ENCODE results near the gene BCL7B. TPM values are rescaled to one million over a fixed set of nuclear protein-coding genes. Genes with fewer than 3 reads are reported as not detected.
"Not testable (repeated sequence)": the region's sequence is repeated elsewhere in the genome, so short reads cannot be mapped to it uniquely, and the experiment has no call there.

The BCL7B gene
- 56.7 and 66.7 TPM in 2 replicates for total RNA-seq (2014; rRNA removed; shearing (Covaris generic))

- DNase-seq (ENCODE audit: low read depth), result peak; percentile 90
Measured at GRCh38 chr7:73557397-73558257, at the start of gene BCL7B. Gene BCL7B (minus strand): TSS chr7:73557690. CDS start chr7:73557578, 112 bp downstream.

GRCh38 chr7:73605601-73606220 is 48.2 kb upstream of the BCL7B start:
- DNase-seq (ENCODE audit: low read depth), result no peak

- no peak for DNase-seq (ENCODE audit: low read depth)
Measured at GRCh38 chr7:73602721-73603651, 45.5 kb upstream of the BCL7B start.

DNA sequence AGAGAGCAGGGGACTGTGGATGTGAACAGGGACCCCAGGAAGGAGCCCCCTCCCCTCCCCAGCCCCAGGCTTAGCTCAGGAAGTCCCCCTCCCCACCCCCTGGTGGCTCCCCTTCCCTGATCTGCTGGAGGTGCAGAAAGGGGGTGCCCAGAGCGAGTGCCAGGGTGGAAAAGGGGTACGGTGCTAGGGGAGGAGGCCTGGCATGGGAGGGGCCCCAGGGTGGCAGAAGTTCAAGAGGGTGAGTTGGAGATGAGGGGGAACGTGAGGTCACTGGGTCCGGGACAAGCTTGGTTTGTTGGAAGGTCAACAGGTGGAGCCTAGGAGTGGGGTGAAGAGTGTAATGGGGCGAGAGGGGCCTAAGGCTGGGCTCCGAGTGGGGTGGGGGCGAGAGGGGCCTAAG is 42.4 kb upstream of the BCL7B start:
- DNase-seq (ENCODE audit: low read depth), result no peak

- DNase-seq (ENCODE audit: low read depth), result no peak
Measured at GRCh38 chr7:73599151-73599882, 41.8 kb upstream of the BCL7B start.

- no peak for DNase-seq (ENCODE audit: low read depth)
Measured at GRCh38 chr7:73597978-73598782, 40.7 kb upstream of the BCL7B start.

DNA sequence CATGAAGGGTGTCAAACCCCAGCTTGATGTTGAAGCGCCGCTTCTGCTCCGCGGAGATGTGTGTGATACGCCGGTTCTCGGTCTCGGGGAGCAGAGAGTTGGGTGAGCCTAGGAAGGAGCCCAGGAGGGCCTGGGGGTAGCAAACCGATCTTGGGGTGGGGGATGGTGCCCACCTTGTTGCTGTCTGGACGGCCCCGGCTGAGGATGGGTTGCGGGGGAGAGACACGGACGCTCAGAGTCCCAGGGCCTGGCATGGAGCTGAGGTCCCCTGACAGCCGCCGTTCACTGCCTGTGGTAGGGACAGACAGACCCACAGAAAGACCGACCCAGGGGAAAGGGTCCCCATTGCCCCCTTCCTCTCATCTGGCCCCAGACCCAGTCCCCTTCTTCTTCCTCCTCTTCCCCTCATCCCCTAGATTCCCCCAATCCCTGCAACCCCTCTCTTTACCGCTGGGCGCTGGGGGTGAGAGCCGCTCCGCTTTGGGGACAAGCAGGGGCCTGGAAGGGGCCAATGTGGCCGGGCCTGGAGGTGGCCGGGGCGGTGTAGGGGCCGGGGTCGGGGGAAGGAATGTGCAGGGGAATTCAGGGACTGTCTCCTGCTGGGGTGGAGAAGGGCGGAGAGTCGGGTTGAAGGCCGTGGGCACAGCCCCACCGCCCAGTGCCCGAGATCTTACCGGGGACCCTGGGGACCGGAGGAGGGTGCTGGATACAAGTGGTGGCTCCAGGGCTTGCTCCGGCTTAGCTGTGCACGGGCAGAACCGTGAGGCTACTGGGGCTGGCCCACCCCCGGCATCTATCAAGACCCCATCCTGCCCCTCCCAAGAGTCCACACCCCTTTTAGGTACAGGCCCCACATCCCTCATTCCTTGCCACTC is 38.9 kb upstream of the BCL7B start:
- no peak for DNase-seq (ENCODE audit: low read depth)

GRCh38 chr7:73595358-73595757 is 37.9 kb upstream of the BCL7B start:
- no peak for DNase-seq (ENCODE audit: low read depth)

GRCh38 chr7:73593207-73594045 is 35.9 kb upstream of the BCL7B start:
- DNase-seq (ENCODE audit: low read depth), result no peak

GRCh38 chr7:73586911-73587310 is 29.4 kb upstream of the BCL7B start:
- no peak for DNase-seq (ENCODE audit: low read depth)

DNA sequence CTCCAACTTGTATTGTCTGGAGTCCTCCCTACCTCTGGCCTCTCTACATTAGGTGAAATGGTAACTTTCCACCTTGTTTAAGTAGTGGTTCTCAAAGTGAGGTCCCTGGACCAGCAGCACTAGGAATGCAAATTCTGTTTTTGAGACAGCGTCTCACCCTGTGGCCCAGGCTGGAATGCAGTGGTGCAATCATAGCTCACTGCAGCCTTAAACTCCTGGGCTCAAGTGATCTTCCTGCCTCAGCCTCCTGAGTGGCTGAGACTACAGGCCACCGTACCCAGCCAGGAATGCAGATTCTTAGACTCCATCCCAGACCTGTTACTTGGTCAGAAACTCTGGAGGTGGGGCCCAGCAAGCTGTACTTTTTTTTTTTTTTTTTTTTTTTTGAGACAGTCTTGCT is 27.7 kb upstream of the BCL7B start:
- DNase-seq (ENCODE audit: low read depth), result no peak

DNA sequence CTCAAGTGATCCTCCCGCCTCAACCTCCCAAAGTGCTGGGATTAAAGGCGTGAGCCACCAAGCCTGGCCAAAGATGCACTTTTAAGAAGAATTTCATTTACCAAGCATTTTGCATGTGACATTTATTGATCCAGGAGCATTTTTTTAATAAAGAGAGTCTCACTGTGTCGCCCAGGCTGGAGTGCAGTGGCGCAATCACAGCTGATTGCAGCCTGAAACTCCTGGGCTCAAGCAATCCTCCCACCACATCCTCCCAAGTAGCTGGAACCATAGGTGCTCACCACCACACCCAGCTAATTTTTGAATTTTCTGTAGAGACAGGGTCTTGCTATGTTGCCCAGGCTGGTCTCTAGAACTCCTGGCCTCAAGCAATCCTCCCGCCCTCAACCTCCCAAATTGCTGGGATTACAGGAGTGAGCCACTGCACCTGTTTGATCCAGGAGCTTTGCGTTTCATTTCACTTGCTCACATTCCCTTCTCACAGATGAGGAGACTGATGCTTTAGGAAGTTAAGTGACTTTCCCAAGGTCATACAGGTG is 25.2 kb upstream of the BCL7B start:
- no peak for DNase-seq (ENCODE audit: low read depth)

DNA sequence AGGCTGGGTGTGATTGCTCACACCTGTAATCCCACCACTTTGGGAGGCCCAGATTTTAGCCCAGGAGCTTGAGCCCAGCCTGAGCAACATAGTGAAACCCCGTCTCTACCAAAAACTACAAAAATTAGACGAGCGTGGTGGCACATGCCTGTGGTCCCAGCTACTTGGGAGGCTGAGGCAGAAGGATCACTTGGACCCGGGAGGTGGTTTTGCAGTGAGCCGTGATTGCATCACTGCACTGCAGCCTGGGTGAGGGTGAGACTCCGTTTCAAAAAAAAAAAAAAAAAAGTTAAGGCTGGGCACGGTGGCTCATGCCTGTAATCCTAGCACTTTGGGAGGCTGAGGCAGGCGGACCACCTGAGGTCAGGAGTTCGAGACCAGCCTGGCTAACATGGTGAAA is 23.5 kb upstream of the BCL7B start:
- DNase-seq (ENCODE audit: low read depth), result not testable (repeated sequence)

DNA sequence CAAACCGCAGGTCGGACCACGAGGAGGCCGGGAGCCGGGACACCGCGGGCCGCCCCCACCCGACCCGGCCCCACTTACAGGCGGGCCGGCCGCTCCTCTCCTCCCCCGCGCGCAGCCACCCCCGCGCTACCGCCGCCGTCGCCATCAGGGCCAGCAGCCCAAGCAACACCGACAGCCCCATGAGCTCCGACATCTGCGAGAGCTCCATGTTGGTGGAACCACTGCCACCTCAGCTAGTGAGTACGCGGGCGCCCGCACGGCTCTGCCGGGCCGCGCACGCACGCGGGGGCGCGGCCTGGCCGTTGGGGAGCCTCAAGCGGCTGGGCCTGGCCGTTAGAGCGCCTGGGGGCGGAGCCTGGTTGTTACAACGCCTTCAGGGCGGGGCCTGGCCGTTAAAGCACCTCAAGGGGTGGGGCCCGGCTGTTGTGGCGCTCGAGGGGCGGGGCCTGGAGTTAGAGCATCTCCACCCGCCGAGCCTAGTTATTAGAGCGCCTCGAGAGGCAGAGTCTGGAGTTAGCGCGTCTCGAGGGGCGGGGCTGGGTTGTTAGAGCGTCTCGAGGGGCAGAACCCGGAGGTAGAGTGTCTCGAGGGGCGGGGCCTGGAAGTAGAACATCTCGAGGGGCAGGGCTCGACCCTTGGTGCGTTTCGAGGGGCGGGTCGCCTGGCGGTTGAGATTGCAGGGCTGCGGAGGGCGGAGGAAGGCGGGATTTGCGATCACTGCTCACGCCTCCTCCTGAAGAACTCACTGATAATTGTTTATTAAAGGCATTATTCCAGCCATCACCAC is 21.0 kb upstream of the BCL7B start, which contains the start of gene TBL2:
TBL2 (minus strand) TSS at position 238 of the 787 bp plus-strand sequence; CDS start at position 208, 30 bp downstream.
- peak; percentile 100 for DNase-seq (ENCODE audit: low read depth)

- DNase-seq (ENCODE audit: low read depth), result peak; percentile 48
Measured at GRCh38 chr7:73577627-73578341, 20.3 kb upstream of the BCL7B start.

GRCh38 chr7:73573791-73574190 is 16.3 kb upstream of the BCL7B start:
- no peak for DNase-seq (ENCODE audit: low read depth)

DNA sequence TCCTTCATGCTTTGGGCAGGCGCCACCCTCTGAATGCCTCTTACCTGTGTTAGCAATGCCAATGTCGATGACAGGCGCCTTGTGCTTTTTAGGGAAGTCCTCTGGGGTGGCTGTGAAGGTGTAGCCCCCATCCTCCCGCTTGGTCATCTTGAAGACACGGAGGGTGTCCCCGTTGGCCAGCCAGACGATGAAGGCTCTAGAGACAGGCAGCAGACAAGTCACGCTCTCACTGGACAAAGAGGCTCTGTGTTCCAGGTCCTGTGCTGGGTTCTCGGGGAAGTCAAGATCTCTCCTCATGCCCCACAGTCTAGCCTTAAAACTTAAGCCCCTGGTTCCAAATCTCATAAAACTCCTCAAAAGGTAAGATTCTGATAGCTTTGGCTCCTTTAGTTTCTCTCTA is 15.8 kb upstream of the BCL7B start:
- DNase-seq (ENCODE audit: low read depth), result no peak
